Measurements from ENCODE around the gene STYXL2.

Gene STYXL2

DNA sequence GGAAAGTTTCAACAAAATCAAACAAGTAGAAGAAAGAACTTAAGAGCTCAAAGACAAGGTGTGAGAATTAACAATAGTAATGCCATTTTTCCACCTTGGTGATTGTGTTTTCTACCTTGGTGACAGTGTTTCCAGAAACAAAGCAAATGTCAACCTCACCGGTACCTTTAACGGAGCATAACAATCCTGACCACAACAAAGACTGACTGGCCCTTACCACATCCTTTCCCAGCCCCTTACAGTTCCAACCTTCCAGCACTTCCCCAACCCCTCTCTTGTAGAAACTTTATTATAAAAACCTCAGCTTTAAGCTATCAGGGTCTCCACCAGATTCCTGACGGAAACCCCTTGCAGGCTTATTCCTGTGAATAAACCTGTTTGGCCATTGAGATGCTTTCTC is 16.7 kb downstream of the STYXL2 start:
- DNase-seq = no peak

- DNase-seq = no peak
Observed at GRCh38 chr1:167111868-167112709, 18.2 kb downstream of the STYXL2 start.

GRCh38 chr1:167114725-167115124 is 20.9 kb downstream of the STYXL2 start:
- no peak for DNase-seq

- DNase-seq = no peak
Observed at GRCh38 chr1:167115655-167116054, 21.8 kb downstream of the STYXL2 start.

- DNase-seq = no peak
Observed at GRCh38 chr1:167116174-167116573, 22.3 kb downstream of the STYXL2 start.

DNA sequence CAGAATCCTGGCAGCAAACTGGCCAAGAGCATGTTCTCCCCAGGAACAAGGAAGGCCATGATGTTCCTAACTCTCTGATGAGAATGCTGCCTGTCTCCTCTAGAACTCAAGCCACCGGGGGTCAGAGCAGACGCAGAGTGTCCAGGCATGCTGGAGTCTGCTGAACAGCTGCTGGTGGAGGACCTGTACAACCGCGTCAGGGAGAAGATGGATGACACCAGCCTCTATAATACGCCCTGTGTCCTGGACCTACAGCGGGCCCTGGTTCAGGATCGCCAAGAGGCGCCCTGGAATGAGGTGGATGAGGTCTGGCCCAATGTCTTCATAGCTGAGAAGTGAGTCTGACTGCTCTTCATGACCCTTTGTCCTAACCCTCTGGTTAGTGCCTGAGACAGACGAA is 23.4 kb downstream of the STYXL2 start:
- no peak for DNase-seq

DNA sequence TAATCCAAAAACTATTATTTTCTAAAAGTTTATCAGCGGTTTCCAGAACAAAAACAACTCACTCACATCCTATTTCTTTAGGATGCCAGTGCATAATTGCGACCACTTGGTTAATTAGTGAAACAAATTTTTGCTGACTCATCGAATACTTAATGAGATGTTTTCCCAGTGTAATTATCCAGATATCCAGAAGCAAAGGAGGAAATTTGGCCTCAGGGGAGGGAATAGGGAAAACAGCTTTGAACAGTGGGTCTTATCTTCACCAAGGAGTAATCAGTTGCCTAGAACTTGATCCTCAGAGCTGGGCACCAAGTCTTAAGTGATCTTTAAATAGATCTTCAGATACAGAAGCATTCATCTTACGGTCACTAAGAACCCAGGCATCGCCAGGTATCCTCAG is 24.3 kb downstream of the STYXL2 start:
- DNase-seq = no peak

GRCh38 chr1:167119696-167120095 is 25.8 kb downstream of the STYXL2 start:
- no peak for DNase-seq

GRCh38 chr1:167120899-167121298 is 27.0 kb downstream of the STYXL2 start:
- no peak for DNase-seq

DNA sequence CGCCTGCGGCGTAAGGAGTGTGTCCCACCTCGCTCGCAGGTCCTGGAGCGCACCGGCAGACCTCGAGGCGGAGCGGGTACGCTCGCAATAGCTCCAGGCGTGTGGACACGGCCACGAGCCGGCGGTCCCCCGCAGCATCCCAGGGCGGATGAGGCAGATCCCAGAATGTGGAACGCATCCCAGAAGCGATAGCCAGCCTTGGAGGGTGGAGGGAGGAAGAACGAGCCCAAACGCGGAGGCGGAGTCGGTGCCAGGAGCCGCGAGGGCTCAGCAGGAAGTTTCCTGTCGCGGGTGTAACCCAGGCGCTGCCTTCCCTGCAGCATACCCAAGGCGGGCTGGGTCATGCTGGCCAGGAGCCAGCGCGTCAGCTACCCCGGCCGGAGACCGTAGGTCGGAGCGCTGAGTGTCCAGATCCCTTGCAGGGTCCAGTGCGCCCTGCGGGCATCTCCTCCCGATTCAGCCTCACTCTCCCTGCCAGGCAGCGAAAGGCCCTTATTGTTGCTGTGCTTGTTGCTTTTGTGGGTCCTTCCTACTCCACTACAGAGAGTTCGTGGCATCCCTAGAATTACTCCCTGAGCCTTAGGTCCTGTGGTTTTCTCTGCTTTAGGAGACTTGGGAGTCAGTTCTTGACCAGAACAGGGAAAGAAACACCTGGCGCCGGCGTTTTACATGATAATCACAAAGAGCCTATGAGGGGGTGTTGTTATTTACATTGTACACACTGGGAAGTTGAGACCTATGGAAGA is 27.7 kb downstream of the STYXL2 start:
- DNase-seq = no peak

GRCh38 chr1:167122121-167122480 is 28.2 kb downstream of the STYXL2 start:
- DNase-seq = no peak

- no peak for DNase-seq
Observed at GRCh38 chr1:167122568-167122967, 28.7 kb downstream of the STYXL2 start.

GRCh38 chr1:167126317-167126716 is 32.4 kb downstream of the STYXL2 start:
- no peak for DNase-seq

GRCh38 chr1:167126811-167127210 is 32.9 kb downstream of the STYXL2 start:
- DNase-seq = no peak

DNA sequence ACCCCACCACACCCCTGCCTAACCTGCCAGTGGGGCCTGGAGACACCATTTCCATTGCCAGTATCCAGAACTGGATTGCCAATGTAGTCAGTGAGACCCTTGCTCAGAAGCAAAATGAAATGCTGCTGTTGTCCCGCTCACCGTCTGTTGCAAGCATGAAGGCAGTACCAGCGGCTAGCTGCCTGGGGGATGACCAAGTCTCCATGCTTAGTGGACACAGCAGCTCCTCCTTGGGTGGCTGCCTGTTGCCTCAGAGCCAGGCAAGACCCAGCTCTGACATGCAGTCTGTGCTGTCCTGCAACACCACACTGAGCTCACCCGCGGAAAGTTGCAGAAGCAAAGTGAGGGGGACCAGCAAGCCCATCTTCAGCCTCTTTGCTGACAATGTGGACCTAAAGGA is 33.4 kb downstream of the STYXL2 start:
- DNase-seq = no peak

GRCh38 chr1:167127661-167128060 is 33.8 kb downstream of the STYXL2 start:
- DNase-seq = no peak

DNA sequence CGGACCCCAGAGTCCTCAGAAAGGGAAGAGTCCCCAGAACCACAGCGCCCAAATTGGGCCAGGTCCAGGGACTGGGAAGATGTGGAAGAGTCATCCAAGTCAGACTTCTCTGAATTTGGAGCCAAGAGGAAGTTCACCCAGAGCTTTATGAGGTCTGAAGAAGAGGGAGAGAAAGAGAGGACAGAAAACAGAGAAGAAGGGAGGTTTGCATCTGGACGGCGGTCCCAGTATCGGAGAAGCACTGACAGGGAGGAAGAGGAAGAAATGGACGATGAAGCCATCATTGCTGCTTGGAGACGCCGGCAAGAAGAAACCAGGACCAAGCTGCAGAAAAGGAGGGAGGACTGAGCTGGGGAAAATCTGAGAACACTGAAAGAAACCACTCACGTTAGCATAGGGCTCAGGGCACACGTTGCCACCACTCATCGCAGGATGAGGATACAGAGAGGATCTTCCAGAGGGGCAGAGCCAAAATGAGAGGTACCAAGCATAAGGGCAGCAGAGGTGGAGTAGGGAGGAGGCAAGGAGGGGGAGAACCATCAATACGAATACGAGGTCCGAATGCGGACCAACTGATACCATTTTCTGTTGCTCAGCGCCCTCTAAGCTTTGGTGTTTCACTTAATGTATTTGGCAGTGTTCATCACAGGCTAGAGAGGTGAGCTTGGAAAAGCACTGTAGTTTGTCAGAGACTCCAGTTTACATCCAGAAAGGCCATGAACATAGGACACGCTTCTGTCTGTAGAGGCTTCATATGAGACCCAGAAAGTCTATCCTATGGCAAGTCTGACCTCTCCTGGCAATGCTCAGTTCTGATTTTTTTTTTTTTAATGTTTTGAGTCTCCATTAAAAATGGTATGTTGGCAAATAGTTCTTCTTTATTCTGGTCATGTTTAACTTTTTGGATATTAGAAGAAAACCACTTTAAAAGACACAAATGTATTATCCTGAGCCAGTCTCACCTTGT is 34.7 kb downstream of the STYXL2 start:
- DNase-seq = no peak

- no peak for DNase-seq
Observed at GRCh38 chr1:167130829-167131510, 37.1 kb downstream of the STYXL2 start.

- DNase-seq = no peak
Observed at GRCh38 chr1:167132301-167133010, 38.6 kb downstream of the STYXL2 start.

DNA sequence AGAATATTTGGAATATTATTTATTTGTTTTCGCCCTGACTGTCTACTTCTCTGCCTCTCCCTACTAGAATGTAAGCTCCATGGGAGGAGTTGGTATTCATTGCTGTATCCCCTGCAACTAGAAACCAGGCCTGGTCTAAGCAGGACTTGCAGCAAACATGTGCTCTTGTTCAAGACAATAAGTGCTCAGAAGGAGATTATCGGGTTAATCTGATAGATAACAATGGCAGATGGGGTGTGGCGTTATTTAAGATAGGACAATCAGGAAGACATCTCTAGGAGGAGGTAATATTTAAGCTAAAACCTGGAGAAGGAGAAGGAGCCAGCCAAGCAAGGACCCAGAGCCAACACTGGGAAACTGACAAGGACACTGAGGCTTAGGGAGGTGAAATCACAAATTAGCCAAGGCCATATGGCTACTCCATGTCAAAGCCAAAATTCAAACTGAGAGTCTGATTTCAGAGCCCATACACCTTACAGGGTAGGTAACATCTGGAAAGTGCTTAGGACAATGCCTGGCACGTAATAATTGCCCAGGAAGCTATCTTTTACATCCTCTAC is 41.5 kb downstream of the STYXL2 start:
- no peak for DNase-seq

DNA sequence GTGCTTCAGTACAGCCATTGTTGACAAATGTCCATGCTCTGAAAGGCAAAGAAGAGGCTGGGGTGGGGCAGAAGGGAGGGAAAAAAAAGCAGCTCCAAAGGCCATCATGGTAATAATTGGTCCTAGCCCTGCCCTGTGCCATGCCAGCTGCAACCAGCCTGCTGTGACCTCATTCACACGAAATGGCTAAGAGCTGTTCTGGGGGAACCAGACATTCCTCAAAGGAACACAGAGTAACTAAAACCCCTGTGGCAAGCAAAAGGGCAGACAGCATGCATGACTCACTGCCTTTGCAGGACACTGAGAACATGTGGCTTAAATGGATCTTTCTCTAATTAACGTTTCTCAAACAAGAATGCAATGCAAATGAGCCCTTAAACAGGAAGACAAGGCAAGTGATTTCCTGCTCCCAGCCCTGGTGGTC is 42.3 kb downstream of the STYXL2 start:
- no peak for DNase-seq

All from activated gamma-delta T cell (primary cell).